AG08395 (cell line): ENCODE data around the gene RICTOR.

Experiments
- DNase-seq: peaks from one replicate; pipeline ENCODE4 v3.0.0; 2012; ENCODE audit warnings: mixed read lengths, low spot score

RICTOR gene

DNA sequence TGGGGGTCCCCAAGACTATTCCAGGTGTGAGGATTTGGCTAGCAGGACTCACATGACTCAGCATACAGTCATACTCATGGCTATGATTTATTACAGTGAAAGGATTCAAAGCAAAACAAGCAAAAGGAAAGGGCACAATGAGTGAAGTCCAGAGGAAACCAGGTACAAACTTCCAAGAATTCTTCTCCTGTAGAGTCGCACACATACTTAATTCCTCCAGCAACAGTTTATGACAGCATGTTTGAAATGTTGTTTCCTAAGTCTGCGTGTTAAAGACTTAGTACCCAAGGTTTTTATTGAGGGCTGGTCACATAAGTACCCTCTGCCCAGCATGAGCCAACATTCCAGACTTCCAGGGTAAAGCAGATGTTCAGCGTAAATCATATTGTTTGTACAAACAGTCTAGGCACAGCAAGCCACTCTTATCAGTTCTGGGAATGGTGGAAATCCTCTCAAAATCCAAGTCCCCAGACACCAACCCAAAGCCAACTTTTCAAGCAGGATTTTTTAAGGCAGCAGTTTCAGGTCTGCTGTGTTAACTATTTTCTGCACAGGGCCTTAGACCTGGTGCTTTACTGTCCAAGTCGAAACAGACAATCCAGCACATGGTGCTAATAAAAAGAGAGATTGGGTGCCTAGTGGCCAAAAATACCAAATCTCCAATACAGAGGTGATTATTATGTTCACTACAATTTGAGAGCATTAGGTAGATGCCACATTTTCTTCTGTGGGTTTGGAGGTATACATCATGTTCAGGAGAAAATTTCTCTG lies 18.6 kb upstream of the RICTOR start:
- DNase-seq, result no peak

GRCh38 chr5:39091940-39092580 lies 17.9 kb upstream of the RICTOR start:
- no peak for DNase-seq

DNA sequence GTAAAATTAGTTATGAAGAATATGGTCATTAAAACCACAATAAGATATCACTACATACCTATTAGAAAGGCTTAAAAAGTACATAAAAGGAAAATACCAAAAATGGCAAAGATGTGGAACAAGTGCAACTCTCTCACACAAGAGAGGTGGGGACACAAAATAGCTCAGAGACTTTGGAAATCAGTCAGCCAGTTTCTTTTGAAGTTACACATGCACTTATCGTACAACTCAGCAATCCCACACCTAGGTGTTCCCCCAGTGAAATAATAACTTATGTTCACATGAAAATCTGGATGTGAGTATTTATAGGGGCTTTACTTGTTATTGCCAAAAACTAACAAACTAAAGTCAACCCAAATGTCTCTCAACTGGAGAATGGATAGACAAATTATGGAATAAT lies 9.8 kb upstream of the RICTOR start:
- no peak for DNase-seq

GRCh38 chr5:39082995-39083394 lies 8.8 kb upstream of the RICTOR start:
- DNase-seq, result no peak

DNA sequence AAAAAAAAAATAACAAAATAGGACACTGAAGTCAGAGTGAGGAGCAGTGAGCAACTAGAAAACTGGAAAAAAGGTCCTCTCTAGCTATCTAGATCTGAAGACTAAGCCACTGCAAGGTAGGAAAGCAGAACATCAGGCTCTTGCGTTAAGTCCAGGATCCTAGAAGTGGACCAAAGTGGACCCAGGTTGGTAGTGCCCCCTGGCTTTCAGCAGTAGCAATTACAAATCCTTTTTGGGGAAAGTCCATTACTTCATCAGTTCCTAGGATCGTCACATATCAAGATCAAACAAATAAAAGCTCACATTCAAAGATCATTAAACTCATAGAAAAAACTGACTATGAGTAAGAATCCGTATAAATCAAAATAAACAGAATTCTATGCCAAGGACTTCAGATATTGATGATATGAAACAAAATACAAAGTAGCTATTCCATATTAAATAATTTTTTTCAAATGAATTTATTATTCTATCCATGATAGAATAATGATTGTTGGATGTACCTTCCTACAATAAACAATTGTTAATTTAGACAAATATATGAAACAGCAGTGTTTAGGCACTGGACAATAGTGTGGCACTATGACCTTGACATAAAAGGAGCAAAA lies 6.5 kb upstream of the RICTOR start:
- DNase-seq, result peak; percentile 70

DNA sequence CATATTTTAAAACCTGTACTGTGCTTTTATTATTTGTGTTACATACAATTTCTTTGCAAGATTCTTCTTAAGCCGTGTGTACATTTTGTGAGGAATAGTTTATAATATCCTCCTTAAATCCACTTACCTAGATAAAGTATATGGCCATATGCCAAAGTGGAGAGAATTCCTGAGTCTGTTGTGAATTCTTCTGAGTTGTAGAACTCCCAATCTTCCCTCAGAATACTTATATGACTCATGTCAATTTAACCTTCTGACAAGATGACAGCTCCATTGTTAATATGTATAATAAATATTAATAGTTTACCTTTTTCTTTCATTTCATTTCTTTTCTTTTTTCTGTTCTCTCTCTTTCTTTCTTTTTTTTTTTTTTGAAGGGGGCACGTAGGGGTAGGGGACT lies 6.0 kb upstream of the RICTOR start:
- DNase-seq, result no peak

DNA sequence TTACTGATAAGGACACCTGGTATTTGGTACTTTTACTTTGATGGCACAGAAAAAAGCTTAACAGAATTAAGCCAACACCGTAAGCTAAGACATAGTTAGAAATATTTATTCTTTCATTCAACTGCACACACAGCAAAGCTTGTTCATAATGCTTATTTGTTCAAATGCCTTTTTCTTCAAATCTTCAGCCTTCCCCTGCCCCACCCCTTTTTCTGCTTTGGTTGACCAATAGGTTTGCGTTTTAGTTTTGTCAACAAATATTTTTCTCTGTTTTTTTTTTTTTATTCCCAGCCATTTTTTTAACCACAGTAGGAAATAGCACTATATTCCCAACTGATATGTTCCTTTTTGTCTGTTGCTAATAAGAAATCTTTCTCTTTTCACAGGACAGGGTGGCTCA lies 4.9 kb upstream of the RICTOR start:
- DNase-seq, result no peak

DNA sequence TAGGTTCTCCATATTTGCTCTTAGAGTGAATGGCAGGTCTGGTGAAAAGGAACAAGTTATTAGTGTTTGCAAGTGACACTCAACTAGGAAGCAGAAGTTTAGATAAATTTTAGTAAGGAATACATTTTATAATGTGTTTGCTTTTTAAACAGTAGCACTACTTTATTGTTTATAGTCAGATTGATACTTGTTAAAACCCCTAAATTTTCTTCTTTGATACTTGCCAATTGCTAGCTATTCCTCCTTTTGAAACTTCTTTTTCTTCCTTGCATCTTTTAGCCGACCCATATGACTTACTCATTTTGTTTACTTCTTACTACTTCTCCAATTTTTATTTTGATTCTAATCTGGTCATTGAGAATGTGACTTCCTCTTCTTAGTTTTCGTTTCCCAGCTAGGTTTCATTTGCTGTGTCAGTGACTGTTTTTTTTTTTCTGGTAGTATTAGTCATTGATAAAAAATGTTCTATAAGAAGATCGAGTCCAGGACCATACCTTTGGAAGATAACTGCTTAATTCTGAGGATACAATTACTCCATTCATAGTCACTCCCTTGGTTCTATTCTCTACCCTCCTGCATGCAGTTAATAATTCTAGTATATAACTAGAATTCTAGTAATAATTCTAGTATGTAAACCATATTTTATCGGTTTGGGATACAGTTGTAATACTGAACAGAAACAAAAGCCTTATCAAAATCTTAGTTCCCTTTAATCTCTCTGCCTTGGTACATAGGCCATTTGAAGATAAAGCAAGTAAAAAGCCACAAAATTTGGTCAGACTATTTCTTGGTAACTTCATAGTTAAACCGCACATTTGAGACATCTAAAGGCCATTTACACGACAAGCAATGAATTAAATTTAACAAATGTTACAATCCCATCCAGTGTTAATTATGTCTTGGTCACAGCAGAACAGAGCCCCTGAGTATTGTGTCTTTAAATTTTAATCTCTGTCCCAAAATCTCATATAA lies 2.8 kb upstream of the RICTOR start:
- DNase-seq, result no peak

DNA sequence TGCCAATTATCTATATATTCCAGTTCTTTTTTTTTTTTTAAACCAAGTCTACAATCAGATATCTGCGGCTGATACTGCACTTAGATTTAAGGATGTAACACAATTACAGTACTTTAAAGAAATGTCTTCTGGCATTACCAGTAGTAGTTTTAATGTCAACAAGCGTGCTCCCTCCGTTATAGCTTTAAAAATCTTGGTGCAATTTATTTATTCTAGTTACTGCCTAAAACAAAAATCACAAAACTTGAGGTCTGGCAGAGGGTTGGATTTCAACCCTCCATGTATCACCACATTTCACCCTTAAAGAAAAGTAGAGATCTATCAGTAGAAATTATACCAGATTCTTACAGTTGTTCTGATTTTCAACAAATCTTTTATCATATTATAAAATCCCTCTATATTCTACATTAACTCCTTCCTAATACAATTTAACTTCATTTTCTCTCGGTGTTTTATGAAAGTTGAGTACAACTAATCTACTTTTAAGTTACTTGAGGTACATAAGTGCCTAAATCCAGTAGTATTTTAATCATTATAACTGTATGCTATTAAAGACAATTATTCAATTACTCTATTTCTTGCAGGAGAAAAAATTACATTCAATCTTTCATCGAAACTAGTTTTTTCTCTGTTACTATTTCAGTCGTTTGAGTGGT lies 2.0 kb upstream of the RICTOR start:
- no peak for DNase-seq

DNA sequence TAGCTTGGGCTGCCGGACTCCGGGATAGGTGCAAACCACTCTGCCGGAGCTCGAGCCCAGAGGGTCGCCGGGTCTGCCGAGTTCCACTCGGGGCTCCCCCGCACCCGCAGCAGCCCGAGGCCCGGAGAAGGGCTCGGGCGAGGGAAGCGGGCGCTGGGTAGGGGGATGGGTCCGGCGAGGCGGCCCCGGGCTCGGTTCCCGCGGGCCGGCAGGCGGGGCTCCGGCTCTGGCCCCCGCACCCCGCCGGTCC lies 507 bp downstream of the RICTOR start:
- no peak for DNase-seq

DNA sequence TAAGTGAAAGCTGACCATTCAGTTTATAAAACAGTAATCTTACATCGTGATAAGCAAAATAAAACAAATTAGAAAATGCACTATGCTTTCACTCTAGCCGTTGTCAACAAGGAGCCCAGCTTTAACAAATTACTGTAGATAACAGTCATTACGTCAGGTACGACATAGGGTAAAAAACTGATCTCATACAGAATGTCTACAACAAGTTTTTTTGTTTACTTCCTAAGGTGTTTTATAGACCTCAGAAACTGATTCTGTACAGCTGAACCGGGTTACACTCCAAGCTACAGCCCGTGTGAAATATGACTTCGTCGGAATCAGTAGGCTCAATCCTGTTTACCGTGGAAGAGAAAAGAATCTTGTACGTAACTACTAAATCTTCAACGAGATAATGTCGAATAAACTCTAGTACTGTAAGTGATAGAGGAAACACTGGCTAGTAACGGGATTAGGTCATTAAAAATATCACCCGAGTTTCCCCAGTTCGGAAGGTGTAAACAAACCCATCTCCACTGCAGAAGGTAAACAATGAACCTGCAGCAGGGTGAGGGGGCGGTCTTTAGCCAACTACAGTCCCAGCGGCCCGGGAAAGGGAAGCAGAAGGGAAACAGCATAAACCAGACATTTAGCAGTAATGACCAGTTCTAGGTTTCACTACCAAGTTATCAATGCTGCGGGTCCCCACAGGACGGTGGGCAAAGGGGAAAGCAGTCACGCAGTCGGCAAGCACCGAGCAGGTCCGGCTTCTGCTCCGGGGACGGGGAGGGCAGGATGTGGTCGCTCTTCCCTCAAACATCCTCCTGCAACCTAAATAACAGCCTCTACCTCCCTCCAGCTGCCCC lies 1.1 kb downstream of the RICTOR start:
- peak; percentile 20 for DNase-seq

DNA sequence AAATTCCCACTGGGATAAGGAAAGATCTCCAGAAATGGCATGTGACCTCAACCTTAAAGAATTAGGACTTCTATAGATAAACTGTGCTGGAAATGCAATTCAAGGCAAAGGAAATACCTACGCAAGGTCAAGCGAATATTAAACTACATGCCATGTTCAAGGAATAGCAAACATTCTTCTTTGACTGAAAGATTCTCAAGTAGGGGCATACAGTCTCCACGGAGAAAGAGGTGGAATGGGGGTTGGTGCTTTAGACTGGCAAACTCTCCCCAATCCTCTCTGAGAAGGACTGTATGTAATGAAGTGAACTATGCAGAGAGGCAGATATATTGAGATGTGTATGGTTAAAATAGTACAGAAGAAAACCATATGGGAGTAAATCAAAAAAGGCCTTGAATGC lies 6.1 kb downstream of the RICTOR start:
- DNase-seq, result no peak

- no peak for DNase-seq
Measured at GRCh38 chr5:39064450-39064849, 9.7 kb downstream of the RICTOR start.

GRCh38 chr5:39063037-39063436 lies 11.2 kb downstream of the RICTOR start:
- peak; percentile 10 for DNase-seq

DNA sequence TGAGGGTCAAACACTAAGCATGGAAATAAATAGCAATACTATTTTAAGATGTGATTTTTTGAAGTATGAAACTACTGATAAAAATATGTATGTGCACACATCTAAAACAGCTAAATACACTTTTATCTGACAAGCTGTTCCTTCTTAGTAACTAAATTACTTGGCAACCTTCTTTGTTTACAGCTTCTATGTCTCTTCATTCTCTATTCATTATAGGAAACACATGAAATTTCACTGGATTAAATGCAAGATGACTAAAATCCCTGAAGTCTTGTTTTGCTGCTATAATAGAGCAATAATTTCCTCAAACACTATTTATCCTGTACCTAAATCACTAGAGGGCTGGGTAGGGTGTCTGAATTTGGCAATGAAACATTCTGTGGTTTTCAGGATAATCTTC lies 11.7 kb downstream of the RICTOR start:
- no peak for DNase-seq

- no peak for DNase-seq
Measured at GRCh38 chr5:39062104-39062503, 12.1 kb downstream of the RICTOR start.

- no peak for DNase-seq
Measured at GRCh38 chr5:39059064-39059463, 15.1 kb downstream of the RICTOR start.

DNA sequence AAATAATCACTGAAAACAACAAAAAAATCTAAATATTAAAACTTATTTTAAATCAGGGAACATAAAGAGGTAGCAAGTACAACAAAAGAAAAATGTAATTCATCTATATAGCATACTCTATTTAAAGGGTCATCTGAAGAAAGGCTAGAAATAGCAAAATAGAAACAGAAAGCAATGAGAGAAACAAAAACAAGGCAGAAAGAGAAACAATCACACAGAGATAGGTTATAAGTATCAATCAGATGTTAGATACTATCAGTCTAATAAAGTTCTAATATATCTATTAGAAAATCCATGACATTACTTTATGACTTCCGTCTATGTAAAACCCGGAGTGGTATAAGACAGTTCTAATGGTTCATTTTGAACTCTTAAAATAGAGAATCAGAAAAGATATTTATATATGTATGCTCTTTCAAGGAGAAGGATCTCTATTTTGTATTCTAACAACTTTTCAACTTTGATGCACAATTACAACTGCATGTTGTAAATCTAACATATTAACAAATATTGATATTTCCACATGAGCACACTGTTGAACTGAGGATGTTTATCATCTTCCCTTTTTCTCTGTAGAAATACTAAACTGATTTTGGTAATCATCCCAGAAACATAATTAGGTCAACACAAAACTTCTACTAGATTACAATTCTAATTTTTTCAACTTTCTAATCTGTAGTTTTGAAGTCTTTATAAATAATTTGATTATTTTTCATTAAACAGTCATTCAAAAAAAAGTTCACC lies 15.8 kb downstream of the RICTOR start:
- no peak for DNase-seq

DNA sequence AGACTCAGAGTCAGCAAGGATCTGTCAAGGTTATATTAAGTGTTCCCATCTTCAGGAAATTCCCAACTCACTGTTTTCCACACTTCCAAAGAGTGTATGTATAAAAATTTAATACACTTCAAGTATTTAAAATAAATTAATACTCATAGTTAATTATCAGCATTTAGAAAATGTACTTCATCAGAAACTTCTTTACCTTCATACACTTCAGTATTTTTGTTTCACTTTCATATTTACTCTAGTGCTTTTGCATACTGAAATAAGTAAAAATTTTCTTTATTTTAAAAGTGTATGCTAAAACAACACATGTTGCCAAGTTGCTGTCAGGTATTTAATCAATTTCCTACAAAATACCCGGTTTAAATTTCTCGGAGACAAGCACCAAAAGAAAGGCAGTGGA lies 16.5 kb downstream of the RICTOR start:
- no peak for DNase-seq

DNA sequence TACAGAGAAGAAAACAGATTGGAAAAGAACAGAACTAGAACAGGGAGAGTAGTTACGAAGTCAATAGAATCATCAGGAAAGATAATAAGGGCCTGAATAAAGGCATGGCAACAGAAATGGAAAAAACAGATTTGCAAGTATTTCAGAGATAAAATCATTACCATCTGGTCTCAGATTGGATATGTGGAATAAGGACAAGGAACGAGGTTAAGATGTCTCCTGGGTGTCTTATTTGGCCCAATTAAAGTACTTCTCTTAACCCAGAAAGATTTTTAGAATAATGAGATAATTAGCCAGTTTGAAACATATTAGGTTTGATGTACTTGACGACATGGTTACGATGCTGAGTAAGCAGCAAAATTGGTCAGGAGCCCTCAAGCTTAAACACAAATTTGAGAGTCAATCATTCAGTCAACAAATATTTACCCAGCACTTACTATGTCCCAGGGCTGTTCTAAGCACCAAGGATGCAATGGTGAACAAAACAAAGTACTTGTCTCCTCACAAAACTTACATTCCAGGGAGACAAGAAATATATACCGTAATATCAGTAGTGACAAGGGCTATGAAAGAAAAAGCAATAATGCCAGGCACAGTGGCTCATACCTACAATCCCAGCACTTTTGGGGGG lies 18.3 kb downstream of the RICTOR start:
- DNase-seq, result no peak
